Endodermal cell (in vitro differentiated cells): Measurements from ENCODE around the gene NCBP2L. TPM values are rescaled to one million over a fixed set of nuclear protein-coding genes. Genes with fewer than 3 reads are reported as not detected.

Experiments used
- DNase-seq: peaks from one replicate; pipeline ENCODE4 v3.0.0-alpha.2; 2017
- H3K27ac ChIP-seq: 2 replicates; pipeline ENCODE4 v1.5.1; 2013; ENCODE audit warnings: mild to moderate bottlenecking, low read depth, low read length, moderate library complexity
- H3K27me3 ChIP-seq: 2 replicates; pipeline ENCODE4 v1.6.1; 2013; ENCODE audit warnings: mild to moderate bottlenecking, low read length, moderate library complexity; ENCODE audit not compliant: insufficient read depth, control insufficient read depth, poor library complexity, severe bottlenecking
- H3K36me3 ChIP-seq: 2 replicates; pipeline ENCODE4 v1.7.0; 2013; ENCODE audit warnings: mild to moderate bottlenecking, low read length, moderate library complexity; ENCODE audit not compliant: control insufficient read depth, insufficient read depth
- H3K4me1 ChIP-seq: one replicate; pipeline ENCODE4 v1.7.0; 2013; ENCODE audit warnings: low read length; ENCODE audit not compliant: control insufficient read depth, insufficient read depth
- H3K4me3 ChIP-seq: 2 replicates; pipeline ENCODE4 v1.5.1; 2013; ENCODE audit warnings: mild to moderate bottlenecking, low read length, moderate library complexity
- H3K9ac ChIP-seq: 2 replicates; pipeline ENCODE4 v1.6.1; 2013; ENCODE audit warnings: mild to moderate bottlenecking, low read length, moderate library complexity; ENCODE audit not compliant: poor library complexity, severe bottlenecking; ENCODE audit errors: extremely low read depth
- H3K9me3 ChIP-seq: 2 replicates; pipeline ENCODE4 v1.6.1; 2013; ENCODE audit warnings: mild to moderate bottlenecking, low read length, moderate library complexity; ENCODE audit not compliant: control insufficient read depth
- H3K27ac Mint-ChIP-seq: 2 replicates; pipeline ENCODE4 v1.8.0; 2020; ENCODE audit warnings: mixed read lengths
- H3K27me3 Mint-ChIP-seq: 2 replicates; pipeline ENCODE4 v1.8.0; 2021; ENCODE audit warnings: mild to moderate bottlenecking, mixed read lengths; ENCODE audit not compliant: insufficient read depth
- H3K36me3 Mint-ChIP-seq: 2 replicates; pipeline ENCODE4 v1.8.0; 2020; ENCODE audit warnings: low read depth, mixed read lengths
- H3K4me1 Mint-ChIP-seq: 2 replicates; pipeline ENCODE4 v1.8.0; 2020; ENCODE audit warnings: mixed read lengths
- H3K4me3 Mint-ChIP-seq: 2 replicates; pipeline ENCODE4 v1.8.0; 2020; ENCODE audit warnings: mild to moderate bottlenecking, moderate library complexity, mixed read lengths
- H3K9me3 Mint-ChIP-seq: 2 replicates; pipeline ENCODE4 v1.8.0; 2020; ENCODE audit warnings: mild to moderate bottlenecking, mixed read lengths
- CTCF ChIP-seq: fragments of 200-600 bp; sonication (generic); conservative IDR thresholded peaks from 2 replicates; pipeline ENCODE4 v1.5.0; 2021; ENCODE audit warnings: antibody characterized with exemption, mild to moderate bottlenecking
- WGBS, 2 experiments: methylation state at CpG; one replicate each; pipeline versions ENCODE4 v1.1.5 to v1.1.7; 2013; ENCODE audit warnings: missing lambda C conversion rate in 2 of 2, mixed read lengths in 1 of 2; ENCODE audit not compliant: insufficient coverage in 1 of 2, insufficient read length in 1 of 2; 5-methylcytosine and 5-hydroxymethylcytosine counted together
- total RNA-seq, 2 donors: library from RNA; stranded (reverse); fragmentation: NEBNext Ultra II Directional in 1 of 2; extraction: Animal tissue kit (Norgen Biotek cat#: 25700) in 1 of 2; gene quantifications; 2 replicates in 1 of 2; 3 replicates in 1 of 2; pipeline ENCODE4 v1.2.1, GENCODE V29; 2021

NCBP2L gene
- total RNA-seq, 2 donors from 2014 or later: not detected

- Histone ChIP-seq H3K4me1 (no peaks in the 10 kb centered on the region), H3K27ac (no peak overlapping the region), H3K9ac (no peak overlapping the region), H3K4me3 (no peak overlapping the region), H3K27me3 (peaks cover 19% of the 10 kb centered on the region), H3K9me3 (no peaks in the 10 kb centered on the region), H3K36me3 (no peaks in the 10 kb centered on the region)
- Mint-ChIP-seq H3K9me3 (peaks cover 7% of the 10 kb centered on the region), H3K4me3 (no peak overlapping the region), H3K4me1 (peaks cover 42% of the 10 kb centered on the region), H3K36me3 (no peaks in the 10 kb centered on the region), H3K27me3 (peaks cover 63% of the 10 kb centered on the region), H3K27ac (no peak overlapping the region)
- 89 to 100% methylated on average over 1 to 4 of the region's 4 CpGs for WGBS, 2 experiments
- no peak for TF ChIP-seq CTCF
- DNase-seq: peak; percentile 45
Observed at GRCh38 chrX:107733686-107734085, 43.8 kb upstream of the NCBP2L start.

GRCh38 chrX:107734646-107735045, 42.9 kb upstream of the NCBP2L start:
- TF ChIP-seq CTCF: no peak
- Mint-ChIP-seq H3K27ac (no peak overlapping the region), H3K9me3 (peaks cover 9% of the 10 kb centered on the region), H3K4me1 (peaks cover 35% of the 10 kb centered on the region), H3K4me3 (no peak overlapping the region), H3K27me3 (peaks cover 70% of the 10 kb centered on the region), H3K36me3 (no peaks in the 10 kb centered on the region)
- no peaks in the 10 kb centered on the region for H3K36me3 ChIP-seq
- no peaks in the 10 kb centered on the region for H3K9me3 ChIP-seq
- no peak overlapping the region for H3K27ac ChIP-seq
- no peak for DNase-seq
- no peak overlapping the region for H3K4me3 ChIP-seq
- 100% methylated on average over 1 of the region's 3 CpGs; no CpG with 5 or more reads in 1 of the 2 experiments for WGBS, 2 experiments
- peaks cover 28% of the 10 kb centered on the region for H3K27me3 ChIP-seq
- H3K9ac ChIP-seq: no peak overlapping the region
- no peaks in the 10 kb centered on the region for H3K4me1 ChIP-seq

GRCh38 chrX:107736781-107737531, 40.6 kb upstream of the NCBP2L start:
- TF ChIP-seq CTCF: no peak
- Mint-ChIP-seq H3K9me3 (peaks cover 11% of the 10 kb centered on the region), H3K27me3 (peaks cover 83% of the 10 kb centered on the region), H3K36me3 (no peaks in the 10 kb centered on the region), H3K4me1 (peaks cover 26% of the 10 kb centered on the region), H3K27ac (peak overlapping the region; percentile 77), H3K4me3 (no peak overlapping the region)
- H3K27ac ChIP-seq: no peak overlapping the region
- H3K4me3 ChIP-seq: no peak overlapping the region
- no peaks in the 10 kb centered on the region for H3K9me3 ChIP-seq
- H3K27me3 ChIP-seq: peaks cover 51% of the 10 kb centered on the region
- no peaks in the 10 kb centered on the region for H3K36me3 ChIP-seq
- WGBS, 2 experiments: 30% methylated on average over 2 to 7 of the region's 8 CpGs
- peak; percentile 99 for DNase-seq
- H3K4me1 ChIP-seq: no peaks in the 10 kb centered on the region
- no peak overlapping the region for H3K9ac ChIP-seq
